GM12878 (cell line): ENCODE measurements around the gene YBX2. TPM values are rescaled to one million over a fixed set of nuclear protein-coding genes. Genes with fewer than 3 reads are reported as not detected.
A peak's percentile ranks its signal among the peaks of the same experiment; 100 is the strongest.

Experiments
- ATAC-seq: fragments of 200-7000 bp; cut with Tn5 transposase; 3 replicates; pipeline ENCODE4 v1.9.1; 2020; ENCODE audit warnings: mild to moderate bottlenecking, moderate library complexity
- BruUV-seq: library from RNA; stranded (reverse); fragments of 400-500 nt; replicated peaks from 2 replicates; lab custom pipeline; 2021; lab: Mats Ljungman, UMichigan
- CTCF ChIA-PET: fragments of 300-600 bp; sonication (Branson Sonifier 250); formaldehyde crosslinking; extraction: SDS; loops from one replicate; lab custom pipeline; 2021; ENCODE audit warnings: inconsistent platforms; lab: Yijun Ruan, JAX
- POLR2A ChIA-PET: fragments of 350-600 bp; formaldehyde crosslinking; extraction: SDS; loops from one replicate; lab custom pipeline; 2021; ENCODE audit warnings: inconsistent platforms; lab: Charles Lee
- RAD21 ChIA-PET: fragments of 300-600 bp; sonication (Branson Sonifier 250); formaldehyde crosslinking; loops from one replicate; lab custom pipeline; 2023; ENCODE audit warnings: antibody characterized with exemption; ENCODE audit not compliant: unreplicated experiment; lab: Charles Lee
- SMC1A ChIA-PET: fragments of 300-600 bp; sonication (Branson Sonifier 250); formaldehyde crosslinking; loops from one replicate; lab custom pipeline; 2023; ENCODE audit not compliant: unreplicated experiment, uncharacterized antibody; lab: Charles Lee
- DNase-seq: peaks from one replicate; pipeline ENCODE4 v3.0.0-alpha.2; 2011; ENCODE audit warnings: low read depth, low spot score
- FAIRE-seq: peaks from 3 replicates; lab custom pipeline; 2011; peaks lifted over from hg19 to GRCh38; lab: Jason Lieb, UNC
- H2AFZ ChIP-seq: 2 replicates; pipeline ENCODE4 v1.6.0; 2011; ENCODE audit warnings: low read depth, low read length, control low read depth; ENCODE audit not compliant: control insufficient read depth
- H3K27ac ChIP-seq: 2 replicates; pipeline ENCODE4 v1.5.1; 2011; ENCODE audit warnings: control low read depth; ENCODE audit not compliant: control insufficient read depth, insufficient read depth
- H3K27me3 ChIP-seq, 2 experiments: replicated peaks in 1 of 2; 2 replicates each; pipeline versions ENCODE4 v1.6.0 to v1.6.1; 2011; ENCODE audit warnings: low read length in 1 of 2; ENCODE audit not compliant: control insufficient read depth in 2 of 2, insufficient read depth in 2 of 2
- H3K36me3 ChIP-seq, 2 experiments: 2 replicates each; pipeline ENCODE4 v1.5.1; 2011; ENCODE audit warnings: low read length in 1 of 2; ENCODE audit not compliant: control insufficient read depth in 2 of 2, insufficient read depth in 2 of 2
- H3K4me1 ChIP-seq: 2 replicates; pipeline ENCODE4 v1.6.1; 2011; ENCODE audit warnings: mild to moderate bottlenecking, low read length, moderate library complexity, mixed read lengths; ENCODE audit not compliant: control insufficient read depth, insufficient read depth
- H3K4me2 ChIP-seq: 2 replicates; pipeline ENCODE4 v1.6.0; 2011; ENCODE audit warnings: control low read depth; ENCODE audit not compliant: control insufficient read depth, insufficient read depth
- H3K4me3 ChIP-seq: fragments of 200-600 bp; sonication (generic); 2 replicates; pipeline ENCODE4 v1.5.1; 2016
- H3K79me2 ChIP-seq: 2 replicates; pipeline ENCODE4 v1.6.0; 2011; ENCODE audit warnings: low read length; ENCODE audit not compliant: control insufficient read depth, insufficient read depth
- H3K9ac ChIP-seq: 2 replicates; pipeline ENCODE4 v1.8.0; 2011; ENCODE audit warnings: low read length, control low read depth, mixed read lengths; ENCODE audit not compliant: control insufficient read depth, insufficient read depth
- H3K9me3 ChIP-seq: replicated peaks from 3 replicates; pipeline ENCODE4 v1.5.1; 2011; ENCODE audit warnings: mild to moderate bottlenecking, low read length; ENCODE audit not compliant: control insufficient read depth, insufficient read depth
- H4K20me1 ChIP-seq: 2 replicates; pipeline ENCODE4 v1.6.0; 2011; ENCODE audit not compliant: control insufficient read depth, insufficient read depth
- ASH2L ChIP-seq: fragments of 300-600, 200-600 bp; sonication (generic); IDR thresholded peaks from 2 replicates; pipeline ENCODE4 v1.6.1; 2017; ENCODE audit warnings: low read depth, mild to moderate bottlenecking, borderline replicate concordance
- CREM ChIP-seq: IDR thresholded peaks from 2 replicates; pipeline ENCODE4 v1.6.1; 2014; ENCODE audit warnings: antibody characterized with exemption, low read depth
- ELK1 ChIP-seq: IDR thresholded peaks from 2 replicates; pipeline ENCODE4 v1.6.1; 2012; ENCODE audit warnings: low read depth, low read length, improper control_type of control experiment
- GABPA ChIP-seq: IDR thresholded peaks from 2 replicates; pipeline ENCODE4 v1.6.1; 2014; ENCODE audit warnings: antibody characterized with exemption, low read depth, mild to moderate bottlenecking, inconsistent platforms
- GATAD2B ChIP-seq: fragments of 450-650 bp; conservative IDR thresholded peaks from 2 replicates; pipeline ENCODE4 v1.6.1; 2017; ENCODE audit warnings: low read depth, mild to moderate bottlenecking, moderate library complexity
- IKZF1 ChIP-seq: fragments of 450-650 bp; conservative IDR thresholded peaks from 2 replicates; pipeline ENCODE4 v1.6.1; 2017; ENCODE audit warnings: antibody characterized with exemption, mild to moderate bottlenecking
- KDM1A ChIP-seq: fragments of 200-600 bp; sonication (generic); IDR thresholded peaks from 2 replicates; pipeline ENCODE4 v1.6.1; 2016; ENCODE audit warnings: borderline replicate concordance
- NFYA ChIP-seq: IDR thresholded peaks from 2 replicates; pipeline ENCODE4 v1.6.1; 2011; ENCODE audit warnings: low read depth, mild to moderate bottlenecking, low read length, improper control_type of control experiment, borderline replicate concordance
- NR2C2 ChIP-seq: IDR thresholded peaks from 2 replicates; pipeline ENCODE4 v1.6.1; 2011; ENCODE audit warnings: borderline replicate concordance, low read depth; ENCODE audit not compliant: control insufficient read depth, insufficient read length
- PKNOX1 ChIP-seq: fragments of 450-650 bp; IDR thresholded peaks from 2 replicates; pipeline ENCODE4 v1.6.1; 2016; ENCODE audit warnings: mild to moderate bottlenecking
- TARDBP ChIP-seq: IDR thresholded peaks from 2 replicates; pipeline ENCODE4 v1.6.1; 2016; ENCODE audit warnings: borderline replicate concordance
- ZBTB40 ChIP-seq: fragments of 450-650 bp; IDR thresholded peaks from 2 replicates; pipeline ENCODE4 v1.6.1; 2016; ENCODE audit warnings: mild to moderate bottlenecking, moderate library complexity, borderline replicate concordance
- ZNF24 ChIP-seq: fragments of 450-650 bp; IDR thresholded peaks from 2 replicates; pipeline ENCODE4 v1.6.1; 2017; ENCODE audit warnings: antibody characterized with exemption, mild to moderate bottlenecking
- WGBS: methylation state at CpG from one replicate; pipeline ENCODE4 v1.1.6; 2016; ENCODE audit warnings: low lambda C conversion rate; ENCODE audit not compliant: insufficient replicate concordance, insufficient coverage; ENCODE audit errors: missing lambda C conversion rate; 5-methylcytosine and 5-hydroxymethylcytosine counted together
- in situ Hi-C: fragments of 300-500 bp; cut with MboI; formaldehyde crosslinking; loops from 9 replicates; pipeline ENCODE4 v1.14.3; 2018; ENCODE audit warnings: mixed read lengths
- intact Hi-C: fragments of 100-400 bp; cut with micrococcal nuclease; formaldehyde crosslinking; loops from one replicate; pipeline ENCODE4 v1.14.2; 2022; ENCODE audit not compliant: unreplicated experiment
- polyA plus RNA-seq, 11 experiments: library from polyadenylated mRNA; depleted of rRNA in 4 of 11; unstranded in 6 of 11; stranded (reverse) in 5 of 11; fragments of >200 nt; fragmentation: Nextera tagmentation in 4 of 11; fragmentation: Illumina TruSeq in 1 of 11; extraction: Ambion mirVana in 4 of 11; extraction: Trizol in 1 of 11; gene quantifications; 1 replicate in 1 of 11; 2 replicates in 10 of 11; pipeline versions ENCODE4 v1.2.1 to v1.2.3, GENCODE V29; 2011 to 2016; ENCODE audit warnings: inconsistent platforms in 2 of 11, missing spikeins in 2 of 11, low read depth in 1 of 11
- total RNA-seq, 4 experiments: library from RNA; depleted of rRNA in 3 of 4; stranded (reverse); fragments of >200 nt in 3 of 4; fragmentation: Illumina TruSeq in 1 of 4; extraction: Trizol in 1 of 4; gene quantifications; 2 replicates each; pipeline versions ENCODE4 v1.2.1 to v1.2.3, GENCODE V29; 2013 to 2021

The YBX2 gene
- total and polyA plus RNA-seq, 10 of the 15 experiments (the other 5 are each of a cell fraction or from before 2014, with no cell fraction given) = not detected

- TF ChIP-seq KDM1A = no peak
- 0 out of 2 replicates have a peak, but pooled peaks have one; percentile 4 for TF ChIP-seq ZBTB40
Measured at GRCh38 chr17:7241783-7242716, 52.4 kb downstream of the YBX2 start, which contains the start of gene GABARAP (continued).

GRCh38 chr17:7241090-7241733 lies 53.2 kb downstream of the YBX2 start:
- ATAC-seq (no peak), FAIRE-seq (no peak), DNase-seq (no peak)
- peaks cover 16% of the 10 kb centered on the region for H3K4me1 ChIP-seq
- peaks cover 43% of the 10 kb centered on the region for H3K79me2 ChIP-seq
- no TSS peak for BruUV-seq
- H3K4me2 ChIP-seq = peak overlapping the region; percentile 94
- H3K36me3 ChIP-seq = peaks cover 10 to 18% of the 10 kb centered on the region in 2 experiments
- H3K9me3 ChIP-seq = no peaks in the 10 kb centered on the region
- H3K27me3 ChIP-seq = no peaks in the 10 kb centered on the region
- ChIA-PET CTCF (interaction anchor here (0.9 to 6.0 kb wide), 7 partner anchors 9 to 195 kb away, joined by 3 to 70 read pairs (median 4); partner anchors contain the start of genes ACADVL and DLG4), SMC1A (interaction anchor here (1.1 to 4.3 kb wide), 3 partner anchors 9 to 344 kb away, joined by 3 to 34 read pairs (median 26); partner anchors contain the start of genes ACADVL, CTDNEP1, DLG4 and ELP5), RAD21 (interaction anchor here (1.8 to 6.3 kb wide), 4 partner anchors 8 to 55 kb away, joined by 7 to 51 read pairs (median 10); partner anchors contain the start of genes ACADVL, CTDNEP1, DLG4 and ELP5), POLR2A (interaction anchor here (1.0 to 7.3 kb wide), 8 partner anchors 8 to 88 kb away, joined by 3 to 99 read pairs (median 6); partner anchors contain the start of genes ACADVL, CTDNEP1, DLG4 and DVL2)
- intact Hi-C loops = loop anchor here (5.0 kb wide), 1 partner anchor 66 kb away; the partner anchor contains the start of gene EIF5A
- H3K9ac ChIP-seq = peak overlapping the region; percentile 93
- in situ Hi-C loops = no loop called here
- no peaks in the 10 kb centered on the region for H4K20me1 ChIP-seq
- 60% methylated on average over 9 of the region's 9 CpGs for WGBS
- H3K4me3 ChIP-seq = peak overlapping the region; percentile 83
- no peak overlapping the region for H2AFZ ChIP-seq
- H3K27ac ChIP-seq = peak overlapping the region; percentile 67
- TF ChIP-seq GATAD2B (no peak), NR2C2 (no peak), NFYA (no peak), ELK1 (no peak), CREM (no peak), PKNOX1 (no peak), GABPA (no peak), ASH2L (no peak), TARDBP (no peak), ZNF24 (no peak), IKZF1 (no peak)
